GM23248 (cell line): ENCODE data around the gene CDHR1. TPM values are rescaled to one million over a fixed set of nuclear protein-coding genes. Genes with fewer than 3 reads are reported as not detected.

Source experiments
- DNase-seq: peaks from one replicate; pipeline ENCODE4 v3.0.0-alpha.2; 2015
- H2AFZ ChIP-seq: fragments of 200-600 bp; sonication (generic); 2 replicates; pipeline ENCODE4 v1.6.1; 2016; ENCODE audit warnings: antibody characterized with exemption
- H3F3A ChIP-seq: fragments of 200-600 bp; sonication (generic); 2 replicates; pipeline ENCODE4 v1.6.1; 2016; ENCODE audit warnings: mild to moderate bottlenecking, antibody characterized with exemption, mixed run types; ENCODE audit not compliant: insufficient read depth
- H3K27ac ChIP-seq: fragments of 200-600 bp; sonication (generic); 2 replicates; pipeline ENCODE4 v1.5.1; 2016; ENCODE audit warnings: mild to moderate bottlenecking
- H3K27me3 ChIP-seq: fragments of 200-600 bp; sonication (generic); replicated peaks from 2 replicates; pipeline ENCODE4 v1.6.1; 2016; ENCODE audit warnings: mild to moderate bottlenecking; ENCODE audit not compliant: insufficient read depth
- H3K36me3 ChIP-seq: fragments of 200-600 bp; sonication (generic); 2 replicates; pipeline ENCODE4 v1.6.1; 2016; ENCODE audit warnings: low read depth, mild to moderate bottlenecking
- H3K4me1 ChIP-seq: fragments of 200-600 bp; sonication (generic); 2 replicates; pipeline ENCODE4 v1.6.1; 2016; ENCODE audit warnings: mild to moderate bottlenecking; ENCODE audit not compliant: insufficient read depth
- H3K4me2 ChIP-seq: fragments of 200-600 bp; sonication (generic); one replicate; pipeline ENCODE4 v1.6.1; 2016; ENCODE audit warnings: mild to moderate bottlenecking; ENCODE audit not compliant: unreplicated experiment
- H3K4me3 ChIP-seq: fragments of 200-600 bp; sonication (generic); 2 replicates; pipeline ENCODE4 v1.5.1; 2016; ENCODE audit warnings: mild to moderate bottlenecking
- H3K79me2 ChIP-seq: fragments of 200-600 bp; sonication (generic); 2 replicates; pipeline ENCODE4 v1.6.1; 2016; ENCODE audit warnings: mild to moderate bottlenecking; ENCODE audit not compliant: insufficient read depth
- H3K9ac ChIP-seq: fragments of 200-600 bp; sonication (generic); 2 replicates; pipeline ENCODE4 v1.6.1; 2016; ENCODE audit warnings: mild to moderate bottlenecking
- H3K9me2 ChIP-seq: fragments of 200-600 bp; sonication (generic); 2 replicates; pipeline ENCODE4 v1.6.1; 2016; ENCODE audit warnings: mixed run types, mild to moderate bottlenecking, moderate library complexity; ENCODE audit not compliant: insufficient read depth
- H3K9me3 ChIP-seq: fragments of 200-600 bp; sonication (generic); one replicate; pipeline ENCODE4 v1.6.1; 2017; ENCODE audit warnings: low read depth
- H4K20me1 ChIP-seq: fragments of 200-600 bp; sonication (generic); 2 replicates; pipeline ENCODE4 v1.6.0; 2016; ENCODE audit not compliant: insufficient read depth
- EZH2 ChIP-seq: fragments of 200-600 bp; sonication (generic); IDR thresholded peaks from 2 replicates; pipeline ENCODE4 v1.6.1; 2018; ENCODE audit warnings: antibody characterized with exemption, mild to moderate bottlenecking; ENCODE audit not compliant: insufficient read depth, poor library complexity, severe bottlenecking
- EZH2phosphoT487 ChIP-seq: fragments of 200-600 bp; sonication (generic); IDR thresholded peaks from 2 replicates; pipeline ENCODE4 v1.6.1; 2018; ENCODE audit warnings: antibody characterized with exemption, moderate library complexity, mild to moderate bottlenecking, low read depth; ENCODE audit not compliant: insufficient read depth
- WGBS, 2 experiments: methylation state at CpG; one replicate each; pipeline ENCODE4 v1.1.6; 2015 to 2017; ENCODE audit warnings: low lambda C conversion rate in 2 of 2, low coverage in 1 of 2; ENCODE audit errors: missing lambda C conversion rate in 2 of 2; 5-methylcytosine and 5-hydroxymethylcytosine counted together
- in situ Hi-C: fragments of 300-500 bp; cut with MboI; formaldehyde crosslinking; loops from 2 replicates; pipeline ENCODE4 v1.15.0; 2020
- polyA plus RNA-seq: library from polyadenylated mRNA; unstranded; fragments of >200 nt; fragmentation: Nextera tagmentation; extraction: Ambion mirVana; gene quantifications from 2 replicates; pipeline ENCODE4 v1.2.1, GENCODE V29; 2016
- total RNA-seq: library from RNA; depleted of rRNA; stranded (reverse); fragments of >200 nt; shearing (Covaris generic); gene quantifications from 2 replicates; pipeline ENCODE4 v1.2.3, GENCODE V29; 2014

CDHR1 gene
- total and polyA plus RNA-seq, 2 experiments from 2014 or later = not detected

GRCh38 chr10:84172467-84173356 is 21.6 kb upstream of the CDHR1 start:
- Histone ChIP-seq H3K79me2 (no peaks in the 10 kb centered on the region), H3K9ac (no peak overlapping the region), H3K4me1 (no peaks in the 10 kb centered on the region), H3K36me3 (no peaks in the 10 kb centered on the region), H3F3A (no peaks in the 10 kb centered on the region), H2AFZ (no peak overlapping the region), H3K4me3 (no peak overlapping the region), H3K27me3 (no peaks in the 10 kb centered on the region), H3K4me2 (no peak overlapping the region), H3K9me3 (no peaks in the 10 kb centered on the region), H3K27ac (no peak overlapping the region), H3K9me2 (no peaks in the 10 kb centered on the region), H4K20me1 (no peaks in the 10 kb centered on the region)
- DNase-seq = no peak
- 46 to 49% methylated on average over 9 of the region's 9 CpGs for WGBS, 2 experiments
- TF ChIP-seq EZH2 (no peak), EZH2phosphoT487 (no peak)
- in situ Hi-C loops = no loop called here

GRCh38 chr10:84173501-84173929 is 20.8 kb upstream of the CDHR1 start, which contains the start of gene GPR15LG:
Gene GPR15LG, plus strand, starts transcription at chr10:84173801. Its CDS starts 51 bp downstream, at chr10:84173852.
- no peak within 1 kb of the TSS for H3K4me2 ChIP-seq
- H3K79me2 ChIP-seq = no peaks in the 10 kb centered on the region
- no peaks in the 10 kb centered on the region for H3F3A ChIP-seq
- H3K4me3 ChIP-seq = no peak within 1 kb of the TSS
- no peak within 1 kb of the TSS for H2AFZ ChIP-seq
- TF ChIP-seq EZH2phosphoT487 = no peak
- no peak for TF ChIP-seq EZH2
- no peaks in the 10 kb centered on the region for H3K9me2 ChIP-seq
- H4K20me1 ChIP-seq = no peaks in the 10 kb centered on the region
- in situ Hi-C loops = no loop called here
- no peak within 1 kb of the TSS for H3K27ac ChIP-seq
- no peaks in the 10 kb centered on the region for H3K36me3 ChIP-seq
- no peaks in the 10 kb centered on the region for H3K27me3 ChIP-seq
- H3K9ac ChIP-seq = no peak within 1 kb of the TSS
- 29 to 31% methylated on average over 2 of the region's 2 CpGs for WGBS, 2 experiments
- no peak for DNase-seq
- no peaks in the 10 kb centered on the region for H3K4me1 ChIP-seq
- H3K9me3 ChIP-seq = no peaks in the 10 kb centered on the region

- no peaks in the 10 kb centered on the region for H3K36me3 ChIP-seq
- H3K79me2 ChIP-seq = no peaks in the 10 kb centered on the region
- H3K4me2 ChIP-seq = no peak overlapping the region
- no peaks in the 10 kb centered on the region for H4K20me1 ChIP-seq
- in situ Hi-C loops = no loop called here
- TF ChIP-seq EZH2phosphoT487 (no peak), EZH2 (no peak)
- WGBS, 2 experiments = 62 to 67% methylated on average over 6 of the region's 6 CpGs
- no peaks in the 10 kb centered on the region for H3K27me3 ChIP-seq
- no peak overlapping the region for H3K4me3 ChIP-seq
- DNase-seq = no peak
- no peak overlapping the region for H2AFZ ChIP-seq
- no peaks in the 10 kb centered on the region for H3K9me2 ChIP-seq
- H3K27ac ChIP-seq = no peak overlapping the region
- no peaks in the 10 kb centered on the region for H3F3A ChIP-seq
- no peaks in the 10 kb centered on the region for H3K9me3 ChIP-seq
- H3K9ac ChIP-seq = no peak overlapping the region
- H3K4me1 ChIP-seq = no peaks in the 10 kb centered on the region
Measured at GRCh38 chr10:84175436-84175835, 18.9 kb upstream of the CDHR1 start.

- Histone ChIP-seq H2AFZ (no peak overlapping the region), H3K9me2 (no peaks in the 10 kb centered on the region), H3K4me2 (no peak overlapping the region), H3K4me1 (no peaks in the 10 kb centered on the region), H4K20me1 (no peaks in the 10 kb centered on the region), H3F3A (no peaks in the 10 kb centered on the region), H3K27ac (no peak overlapping the region), H3K36me3 (no peaks in the 10 kb centered on the region), H3K9ac (no peak overlapping the region), H3K4me3 (no peak overlapping the region), H3K9me3 (no peaks in the 10 kb centered on the region), H3K79me2 (no peaks in the 10 kb centered on the region), H3K27me3 (no peaks in the 10 kb centered on the region)
- 26 to 38% methylated on average over 4 of the region's 4 CpGs for WGBS, 2 experiments
- DNase-seq = no peak
- in situ Hi-C loops = no loop called here
- TF ChIP-seq EZH2phosphoT487 (no peak), EZH2 (no peak)
Measured at GRCh38 chr10:84176351-84176750, 18.0 kb upstream of the CDHR1 start.
